ENCODE results near the gene GRM4. TPM values are rescaled to one million over a fixed set of nuclear protein-coding genes. Genes with fewer than 3 reads are reported as not detected.
A peak's percentile ranks its signal among the peaks of the same experiment; 100 is the strongest.

The GRM4 gene
- total RNA-seq, 2 donors from 2014 or later, result 4.4 TPM; not detected in 1

- no peak for DNase-seq (ENCODE audit: low spot score)
- H3K27me3 ChIP-seq (replicated peaks; ENCODE audit: insufficient read depth), result no peaks in the 10 kb centered on the region
These were observed 153.7 kb downstream of the GRM4 start for GRCh38 chr6:33992191-33992590.

DNA sequence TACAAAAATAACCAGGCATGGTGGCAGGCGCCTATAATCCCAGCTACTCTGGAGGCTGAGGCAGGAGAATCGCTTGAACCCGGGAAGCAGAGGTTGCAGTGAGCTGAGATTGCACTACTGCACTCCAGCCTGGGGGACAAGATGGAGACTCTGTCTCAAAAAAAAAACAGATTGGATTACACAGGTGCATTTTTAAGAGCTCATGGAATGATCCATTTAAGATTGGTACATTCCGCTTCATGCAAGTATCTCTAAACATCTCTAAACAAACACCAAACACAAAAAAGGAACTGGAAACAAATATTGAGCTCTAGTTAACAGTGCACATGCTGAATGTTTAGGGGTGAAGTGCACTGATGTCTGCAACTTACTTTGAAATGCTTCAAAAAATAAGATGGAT is 154.3 kb downstream of the GRM4 start:
- intact Hi-C loops (cut with DNase I), result no loop called here
- 79% methylated on average over 4 of the region's 4 CpGs for whole genome bisulfite sequencing
- no peak for DNase-seq (ENCODE audit: low spot score)
- Histone ChIP-seq H3K4me1 (replicated peaks) (peaks cover 17% of the 10 kb centered on the region), H3K27ac (peak overlapping the region; percentile 68 to 86), H3K27me3 (replicated peaks; ENCODE audit: insufficient read depth) (no peaks in the 10 kb centered on the region), H3K9me3 (no peaks in the 10 kb centered on the region), H3K36me3 (no peaks in the 10 kb centered on the region), H3K4me3 (no peak overlapping the region)
- no peak for TF ChIP-seq POLR2A (IDR thresholded peaks at IDR 0.05)
- TF ChIP-seq POLR2AphosphoS5 (IDR thresholded peaks at IDR 0.05), result peak; percentile 21

More at GRCh38 chr6:33992191-33992590, 153.7 kb downstream of the GRM4 start:
- H3K4me1 ChIP-seq (replicated peaks), result peaks cover 17% of the 10 kb centered on the region
- H3K4me3 ChIP-seq, result no peak overlapping the region
- H3K9me3 ChIP-seq, result no peaks in the 10 kb centered on the region
- TF ChIP-seq POLR2AphosphoS5 (IDR thresholded peaks at IDR 0.05) (no peak), POLR2A (IDR thresholded peaks at IDR 0.05) (no peak)
- TF ChIP-seq, protein P1, sequence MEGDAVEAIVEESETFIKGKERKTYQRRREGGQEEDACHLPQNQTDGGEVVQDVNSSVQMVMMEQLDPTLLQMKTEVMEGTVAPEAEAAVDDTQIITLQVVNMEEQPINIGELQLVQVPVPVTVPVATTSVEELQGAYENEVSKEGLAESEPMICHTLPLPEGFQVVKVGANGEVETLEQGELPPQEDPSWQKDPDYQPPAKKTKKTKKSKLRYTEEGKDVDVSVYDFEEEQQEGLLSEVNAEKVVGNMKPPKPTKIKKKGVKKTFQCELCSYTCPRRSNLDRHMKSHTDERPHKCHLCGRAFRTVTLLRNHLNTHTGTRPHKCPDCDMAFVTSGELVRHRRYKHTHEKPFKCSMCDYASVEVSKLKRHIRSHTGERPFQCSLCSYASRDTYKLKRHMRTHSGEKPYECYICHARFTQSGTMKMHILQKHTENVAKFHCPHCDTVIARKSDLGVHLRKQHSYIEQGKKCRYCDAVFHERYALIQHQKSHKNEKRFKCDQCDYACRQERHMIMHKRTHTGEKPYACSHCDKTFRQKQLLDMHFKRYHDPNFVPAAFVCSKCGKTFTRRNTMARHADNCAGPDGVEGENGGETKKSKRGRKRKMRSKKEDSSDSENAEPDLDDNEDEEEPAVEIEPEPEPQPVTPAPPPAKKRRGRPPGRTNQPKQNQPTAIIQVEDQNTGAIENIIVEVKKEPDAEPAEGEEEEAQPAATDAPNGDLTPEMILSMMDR (IDR thresholded peaks at IDR 0.05), result no peak
- WGBS, result 85% methylated on average over 13 of the region's 13 CpGs
- H3K36me3 ChIP-seq, result no peaks in the 10 kb centered on the region
- intact Hi-C loops (cut with DNase I), result no loop called here
- H3K27ac ChIP-seq, result peak overlapping the region in 1 of 2 donors; percentile 86

DNA sequence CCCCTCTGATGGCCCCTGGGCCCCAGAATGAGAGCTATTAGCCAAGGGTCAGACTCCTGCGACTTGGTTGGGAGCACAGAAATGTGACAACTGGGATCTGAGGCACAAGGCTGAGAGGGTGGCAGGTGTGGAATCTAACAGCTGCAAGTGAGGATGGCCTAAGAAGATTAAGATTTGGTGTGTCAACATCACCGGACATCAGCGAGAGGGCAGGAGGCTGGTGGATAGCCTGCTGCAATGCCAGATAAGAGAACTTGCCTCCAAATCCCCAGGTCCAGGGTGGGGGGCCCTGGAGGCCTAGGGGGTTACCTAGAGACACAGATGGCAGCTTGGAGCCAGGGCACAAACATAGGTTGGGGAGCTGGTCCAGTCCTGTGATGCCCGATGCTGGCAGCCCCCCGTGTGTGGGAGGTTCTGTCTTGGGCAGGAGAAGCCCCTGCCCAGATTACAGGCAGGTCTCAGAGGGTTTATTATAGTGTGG is 155.8 kb downstream of the GRM4 start:
- intact Hi-C loops (cut with DNase I), result no loop called here
- Histone ChIP-seq H3K36me3 (no peaks in the 10 kb centered on the region), H3K27me3 (replicated peaks; ENCODE audit: insufficient read depth) (no peaks in the 10 kb centered on the region), H3K27ac (peak overlapping the region; percentile 68 to 86), H3K9me3 (no peaks in the 10 kb centered on the region), H3K4me3 (no peak overlapping the region), H3K4me1 (replicated peaks) (peaks cover 13% of the 10 kb centered on the region)
- TF ChIP-seq POLR2A (IDR thresholded peaks at IDR 0.05), result no peak
- no peak for TF ChIP-seq POLR2AphosphoS5 (IDR thresholded peaks at IDR 0.05)
- TF ChIP-seq, protein P1 (IDR thresholded peaks at IDR 0.05), result no peak
- 56% methylated on average over 5 of the region's 5 CpGs for WGBS
- no peak for DNase-seq (ENCODE audit: low spot score)

DNA sequence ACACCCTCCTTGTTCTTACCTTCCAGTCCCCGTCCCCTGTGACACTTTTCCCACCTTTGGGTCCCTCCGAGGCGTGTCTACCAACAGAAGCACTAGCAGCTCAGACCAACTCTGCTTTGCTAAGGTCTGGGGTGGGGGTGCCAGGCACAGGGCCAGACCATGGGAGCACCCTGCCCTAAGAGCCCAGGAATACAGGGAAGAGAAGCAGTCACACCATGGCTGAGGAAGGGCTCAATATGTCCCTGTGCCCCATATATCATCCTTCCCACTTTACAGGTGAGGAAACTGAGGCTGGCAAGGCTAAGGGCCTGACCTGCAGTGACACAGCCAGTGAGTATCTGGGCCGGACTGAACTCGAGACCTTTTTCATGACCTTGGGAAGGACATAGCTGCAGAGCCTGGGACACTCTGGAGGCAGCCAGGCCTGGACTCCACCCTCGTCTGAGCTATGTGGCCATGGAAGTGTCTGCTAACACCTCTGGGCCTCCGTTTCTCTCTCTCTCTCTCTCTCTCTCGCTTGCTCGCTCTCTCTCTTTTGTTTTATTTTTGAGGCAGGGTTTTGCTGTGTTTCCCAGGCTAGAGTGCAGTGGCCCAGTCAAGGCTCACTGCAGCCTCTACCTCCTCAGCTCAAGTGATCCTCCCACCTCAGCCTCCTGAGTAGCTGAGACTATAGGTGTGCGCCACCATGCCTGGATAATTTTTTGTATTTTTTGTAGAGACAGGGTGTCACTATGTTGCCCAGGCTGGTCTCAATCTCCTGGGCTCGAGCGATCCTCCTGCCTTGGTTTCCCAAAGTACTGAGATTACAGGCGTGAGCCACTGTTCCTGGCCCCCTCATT is 156.7 kb downstream of the GRM4 start:
- WGBS, result 92% methylated on average over 13 of the region's 13 CpGs
- H3K27ac ChIP-seq, result peak overlapping the region; percentile 78 to 86
- intact Hi-C loops (cut with DNase I), result no loop called here
- H3K9me3 ChIP-seq, result no peaks in the 10 kb centered on the region
- H3K4me3 ChIP-seq, result no peak overlapping the region
- TF ChIP-seq, protein P1 (IDR thresholded peaks at IDR 0.05), result no peak
- no peak for TF ChIP-seq POLR2A (IDR thresholded peaks at IDR 0.05)
- TF ChIP-seq POLR2AphosphoS5 (IDR thresholded peaks at IDR 0.05), result no peak
- H3K4me1 ChIP-seq (replicated peaks), result peaks cover 13% of the 10 kb centered on the region
- DNase-seq (ENCODE audit: low spot score), result no peak
- H3K27me3 ChIP-seq (replicated peaks; ENCODE audit: insufficient read depth), result no peaks in the 10 kb centered on the region
- H3K36me3 ChIP-seq, result no peaks in the 10 kb centered on the region

- TF ChIP-seq POLR2A (IDR thresholded peaks at IDR 0.05), result peak; percentile 13
- TF ChIP-seq, protein P1 (IDR thresholded peaks at IDR 0.05), result peak in 1 of 4 experiments; percentile 5
- TF ChIP-seq POLR2AphosphoS5 (IDR thresholded peaks at IDR 0.05), result peak; percentile 61
- intact Hi-C loops (cut with DNase I), result no loop called here
These were observed 157.5 kb downstream of the GRM4 start for GRCh38 chr6:33988121-33989015.

More at GRCh38 chr6:33988121-33989015, 157.5 kb downstream of the GRM4 start:
- WGBS, result 45% methylated on average over 16 of the region's 16 CpGs
- Histone ChIP-seq H3K27me3 (replicated peaks; ENCODE audit: insufficient read depth) (no peaks in the 10 kb centered on the region), H3K27ac (peak overlapping the region; percentile 78 to 86), H3K4me1 (replicated peaks) (peaks cover 13% of the 10 kb centered on the region), H3K36me3 (no peaks in the 10 kb centered on the region), H3K9me3 (no peaks in the 10 kb centered on the region), H3K4me3 (no peak overlapping the region)
- DNase-seq (ENCODE audit: low spot score), result peak; percentile 65
